Omental fat pad (tissue), 4 donors: ENCODE results near the gene NPPC. TPM values are rescaled to one million over a fixed set of nuclear protein-coding genes. Genes with fewer than 3 reads are reported as not detected.
"Not testable (repeated sequence)": the region's sequence is repeated elsewhere in the genome, so short reads cannot be mapped to it uniquely, and the experiment has no call there.

ENCODE experiments used
- ATAC-seq: fragments of 150-250 bp; one replicate; pipeline ENCODE4 v1.9.1; 2016; ENCODE audit warnings: mild to moderate bottlenecking, moderate library complexity; ENCODE audit not compliant: low FRiP score
- DNase-seq: peaks from one replicate; pipeline ENCODE4 v3.0.0-alpha.2; 2019; ENCODE audit warnings: low spot score
- CTCF ChIP-seq, 3 donors: fragments of 450-650 bp; IDR thresholded peaks; one replicate each; pipeline ENCODE4 v1.5.1; 2016 to 2017; ENCODE audit warnings: antibody characterized with exemption in 3 of 3, mild to moderate bottlenecking in 3 of 3, moderate library complexity in 2 of 3
- total RNA-seq, 4 donors: library from RNA; depleted of rRNA; stranded (reverse); fragments of >200 nt; gene quantifications; one replicate each; pipeline ENCODE4 v1.1.0, GENCODE V29; 2016

The NPPC gene
- total RNA-seq, 4 donors from 2014 or later = not detected

- no peak for TF ChIP-seq CTCF (IDR thresholded peaks at IDR 0.05)
- DNase-seq (no peak), ATAC-seq (no peak)
Observed at GRCh38 chr2:231886071-231886681, 40.0 kb downstream of the NPPC start.

GRCh38 chr2:231884438-231885140 is 41.6 kb downstream of the NPPC start:
- DNase-seq (no peak), ATAC-seq (no peak)
- no peak for TF ChIP-seq CTCF (IDR thresholded peaks at IDR 0.05)

- DNase-seq (no peak), ATAC-seq (no peak)
- no peak for TF ChIP-seq CTCF (IDR thresholded peaks at IDR 0.05)
Observed at GRCh38 chr2:231883468-231883881, 42.7 kb downstream of the NPPC start.

- TF ChIP-seq CTCF (IDR thresholded peaks at IDR 0.05) = no peak
- DNase-seq (no peak), ATAC-seq (no peak)
Observed at GRCh38 chr2:231882646-231883045, 43.5 kb downstream of the NPPC start.

GRCh38 chr2:231880371-231880770 is 45.8 kb downstream of the NPPC start:
- not testable (repeated sequence) for ATAC-seq, DNase-seq

GRCh38 chr2:231879216-231879615 is 47.0 kb downstream of the NPPC start:
- DNase-seq (no peak), ATAC-seq (no peak)
- no peak for TF ChIP-seq CTCF (IDR thresholded peaks at IDR 0.05)

- DNase-seq = no peak
- no peak for ATAC-seq
- TF ChIP-seq CTCF (IDR thresholded peaks at IDR 0.05) = no peak
Observed at GRCh38 chr2:231877533-231878456, 48.4 kb downstream of the NPPC start.
